WI38 (cell line): ENCODE measurements around the gene CMPK1.

Experiments
- H3K4me3 ChIP-seq: 2 replicates; pipeline ENCODE4 v1.5.1; 2011; ENCODE audit warnings: low read depth, mild to moderate bottlenecking, control low read depth, low read length
- CTCF ChIP-seq: IDR thresholded peaks from 2 replicates; pipeline ENCODE4 v1.5.1; 2012; ENCODE audit warnings: low read depth, mild to moderate bottlenecking, control low read depth, low read length

Gene CMPK1

GRCh38 chr1:47396671-47397196, 63.1 kb downstream of the CMPK1 start:
- TF ChIP-seq CTCF: no peak
- H3K4me3 ChIP-seq: no peak overlapping the region

- TF ChIP-seq CTCF: no peak
- H3K4me3 ChIP-seq: no peak overlapping the region
Measured at GRCh38 chr1:47399138-47399845, 65.7 kb downstream of the CMPK1 start.

- TF ChIP-seq CTCF: no peak
- no peak overlapping the region for H3K4me3 ChIP-seq
Measured at GRCh38 chr1:47399846-47400155, 66.2 kb downstream of the CMPK1 start.

GRCh38 chr1:47401761-47402160, 68.2 kb downstream of the CMPK1 start:
- no peak overlapping the region for H3K4me3 ChIP-seq
- no peak for TF ChIP-seq CTCF

GRCh38 chr1:47402591-47402990, 69.0 kb downstream of the CMPK1 start:
- no peak for TF ChIP-seq CTCF
- no peak overlapping the region for H3K4me3 ChIP-seq

- H3K4me3 ChIP-seq: no peak overlapping the region
- no peak for TF ChIP-seq CTCF
Measured at GRCh38 chr1:47403321-47403910, 69.8 kb downstream of the CMPK1 start.

GRCh38 chr1:47405697-47406096, 72.1 kb downstream of the CMPK1 start:
- H3K4me3 ChIP-seq: no peak overlapping the region
- no peak for TF ChIP-seq CTCF
